ENCODE measurements around the gene AGAP2.

- TF ChIP-seq, protein P1, sequence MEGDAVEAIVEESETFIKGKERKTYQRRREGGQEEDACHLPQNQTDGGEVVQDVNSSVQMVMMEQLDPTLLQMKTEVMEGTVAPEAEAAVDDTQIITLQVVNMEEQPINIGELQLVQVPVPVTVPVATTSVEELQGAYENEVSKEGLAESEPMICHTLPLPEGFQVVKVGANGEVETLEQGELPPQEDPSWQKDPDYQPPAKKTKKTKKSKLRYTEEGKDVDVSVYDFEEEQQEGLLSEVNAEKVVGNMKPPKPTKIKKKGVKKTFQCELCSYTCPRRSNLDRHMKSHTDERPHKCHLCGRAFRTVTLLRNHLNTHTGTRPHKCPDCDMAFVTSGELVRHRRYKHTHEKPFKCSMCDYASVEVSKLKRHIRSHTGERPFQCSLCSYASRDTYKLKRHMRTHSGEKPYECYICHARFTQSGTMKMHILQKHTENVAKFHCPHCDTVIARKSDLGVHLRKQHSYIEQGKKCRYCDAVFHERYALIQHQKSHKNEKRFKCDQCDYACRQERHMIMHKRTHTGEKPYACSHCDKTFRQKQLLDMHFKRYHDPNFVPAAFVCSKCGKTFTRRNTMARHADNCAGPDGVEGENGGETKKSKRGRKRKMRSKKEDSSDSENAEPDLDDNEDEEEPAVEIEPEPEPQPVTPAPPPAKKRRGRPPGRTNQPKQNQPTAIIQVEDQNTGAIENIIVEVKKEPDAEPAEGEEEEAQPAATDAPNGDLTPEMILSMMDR (conservative IDR thresholded peaks at IDR 0.05) = no peak
- no peak for TF ChIP-seq ZFX (IDR thresholded peaks at IDR 0.05)
Measured at GRCh38 chr12:57733928-57734327, 4.6 kb downstream of the AGAP2 start.
